Measurements from ENCODE around the gene DYSF.
A peak's percentile ranks its signal among the peaks of the same experiment; 100 is the strongest.
"Not testable (repeated sequence)": the region's sequence is repeated elsewhere in the genome, so short reads cannot be mapped to it uniquely, and the experiment has no call there.

The DYSF gene

GRCh38 chr2:71453404-71454220, at the start of gene DYSF:
Gene DYSF (plus strand): TSS chr2:71453561.
- DNase-seq: no peak

- no peak for DNase-seq
Observed at GRCh38 chr2:71409611-71410010, 43.8 kb upstream of the DYSF start.

GRCh38 chr2:71410696-71411095, 42.7 kb upstream of the DYSF start:
- DNase-seq: no peak

GRCh38 chr2:71416866-71417265, 36.5 kb upstream of the DYSF start:
- DNase-seq: peak in 1 of 2 experiments; percentile 15

- no peak for DNase-seq
Observed at GRCh38 chr2:71417300-71418202, 35.8 kb upstream of the DYSF start.

- DNase-seq: no peak
Observed at GRCh38 chr2:71419145-71419544, 34.2 kb upstream of the DYSF start.

- DNase-seq: no peak
Observed at GRCh38 chr2:71419976-71420375, 33.4 kb upstream of the DYSF start.

GRCh38 chr2:71422786-71423185, 30.6 kb upstream of the DYSF start:
- no peak for DNase-seq

- DNase-seq: no peak
Observed at GRCh38 chr2:71423817-71424420, 29.4 kb upstream of the DYSF start.

- DNase-seq: no peak
Observed at GRCh38 chr2:71426721-71427120, 26.6 kb upstream of the DYSF start.

GRCh38 chr2:71428472-71429383, 24.6 kb upstream of the DYSF start:
- no peak for DNase-seq

GRCh38 chr2:71445142-71445541, 8.2 kb upstream of the DYSF start:
- DNase-seq: not testable (repeated sequence)

GRCh38 chr2:71446505-71446904, 6.9 kb upstream of the DYSF start:
- no peak for DNase-seq

- no peak for DNase-seq
Observed at GRCh38 chr2:71449343-71449742, 4.0 kb upstream of the DYSF start.

GRCh38 chr2:71451705-71452104, 1.7 kb upstream of the DYSF start:
- no peak for DNase-seq

- DNase-seq: no peak
Observed at GRCh38 chr2:71452565-71452964, 796 bp upstream of the DYSF start.

- DNase-seq: no peak
Observed at GRCh38 chr2:71454221-71455010, 1.1 kb downstream of the DYSF start.

- DNase-seq: no peak
Observed at GRCh38 chr2:71455011-71455740, 1.8 kb downstream of the DYSF start.

- no peak for DNase-seq
Observed at GRCh38 chr2:71455741-71456569, 2.6 kb downstream of the DYSF start.

GRCh38 chr2:71456617-71457016, 3.3 kb downstream of the DYSF start:
- DNase-seq: no peak

All from stimulated activated CD4-positive, alpha-beta T cell treated with anti-CD3 and anti-CD28 coated beads, Interleukin-4, amount 100 ng/mL, for 4 hours (primary cell).